DOHH2 (cell line): ENCODE measurements around the gene CBLN3.

Source experiments
- EZH2phosphoT487 ChIP-seq: fragments of 200-600 bp; sonication (generic); IDR thresholded peaks from 2 replicates; pipeline ENCODE4 v1.6.1; 2017; ENCODE audit warnings: borderline replicate concordance, mild to moderate bottlenecking, antibody characterized with exemption, low read length, moderate library complexity, mixed read lengths
- TF ChIP-seq, protein P1 (sequence below): fragments of 200-600 bp; sonication (generic); IDR thresholded peaks from one replicate; pipeline ENCODE4 v1.5.1; 2014; ENCODE audit warnings: antibody characterized with exemption, mild to moderate bottlenecking, low read depth, low read length; ENCODE audit not compliant: poor library complexity, severe bottlenecking

DNA sequence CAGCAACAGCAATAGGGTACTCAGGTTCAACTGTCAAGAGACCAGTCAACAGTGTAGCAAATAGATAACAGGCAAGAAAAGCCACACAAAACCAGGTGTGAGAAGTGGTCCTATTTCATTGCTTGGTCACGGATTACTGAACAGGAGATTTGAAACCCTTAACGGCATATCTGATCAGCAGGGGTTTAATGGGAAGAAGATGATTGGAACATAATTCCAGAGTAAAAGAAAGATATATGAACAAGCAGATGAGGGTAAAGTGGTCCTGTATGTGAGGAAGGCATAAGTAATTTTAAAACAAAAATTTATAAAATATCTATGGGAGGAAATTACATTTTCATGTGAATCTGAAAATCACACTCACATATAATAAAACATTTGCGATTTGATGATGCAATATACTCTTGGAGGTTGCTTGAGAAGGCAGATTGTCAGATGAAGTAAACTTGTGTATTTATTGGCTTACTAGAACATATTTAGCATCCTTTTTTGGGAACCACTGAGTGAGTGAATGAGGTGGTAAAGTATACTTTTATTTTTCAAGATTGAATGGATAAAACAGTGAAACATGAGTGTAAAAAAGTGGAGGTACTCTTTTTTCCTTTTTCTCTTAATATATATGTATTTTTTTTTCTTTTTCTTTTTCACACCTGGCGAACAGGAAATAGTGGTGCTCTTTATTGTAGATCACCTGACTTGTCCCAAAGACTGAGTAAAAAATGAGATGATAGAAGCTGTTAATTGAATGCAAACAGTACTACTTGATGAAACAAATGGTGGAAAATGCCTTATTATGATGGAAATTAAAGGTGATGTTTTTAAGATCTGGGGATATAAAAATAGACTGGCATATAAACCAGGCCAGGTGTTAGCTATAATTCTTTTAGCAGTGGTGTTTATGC lies 34.7 kb upstream of the CBLN3 start:
- TF ChIP-seq EZH2phosphoT487 = no peak
- TF ChIP-seq, protein P1, sequence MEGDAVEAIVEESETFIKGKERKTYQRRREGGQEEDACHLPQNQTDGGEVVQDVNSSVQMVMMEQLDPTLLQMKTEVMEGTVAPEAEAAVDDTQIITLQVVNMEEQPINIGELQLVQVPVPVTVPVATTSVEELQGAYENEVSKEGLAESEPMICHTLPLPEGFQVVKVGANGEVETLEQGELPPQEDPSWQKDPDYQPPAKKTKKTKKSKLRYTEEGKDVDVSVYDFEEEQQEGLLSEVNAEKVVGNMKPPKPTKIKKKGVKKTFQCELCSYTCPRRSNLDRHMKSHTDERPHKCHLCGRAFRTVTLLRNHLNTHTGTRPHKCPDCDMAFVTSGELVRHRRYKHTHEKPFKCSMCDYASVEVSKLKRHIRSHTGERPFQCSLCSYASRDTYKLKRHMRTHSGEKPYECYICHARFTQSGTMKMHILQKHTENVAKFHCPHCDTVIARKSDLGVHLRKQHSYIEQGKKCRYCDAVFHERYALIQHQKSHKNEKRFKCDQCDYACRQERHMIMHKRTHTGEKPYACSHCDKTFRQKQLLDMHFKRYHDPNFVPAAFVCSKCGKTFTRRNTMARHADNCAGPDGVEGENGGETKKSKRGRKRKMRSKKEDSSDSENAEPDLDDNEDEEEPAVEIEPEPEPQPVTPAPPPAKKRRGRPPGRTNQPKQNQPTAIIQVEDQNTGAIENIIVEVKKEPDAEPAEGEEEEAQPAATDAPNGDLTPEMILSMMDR = no peak
